Glomerular endothelial cell (primary cell): ENCODE results near the gene MOB3B. TPM values are rescaled to one million over a fixed set of nuclear protein-coding genes. Genes with fewer than 3 reads are reported as not detected.
"Not testable (repeated sequence)": the region's sequence is repeated elsewhere in the genome, so short reads cannot be mapped to it uniquely, and the experiment has no call there.

Experiments used
- DNase-seq: peaks from one replicate; pipeline ENCODE4 v3.0.0-alpha.2; 2011; ENCODE audit warnings: low read depth, low spot score; ENCODE audit errors: extremely low read depth
- total RNA-seq: library from RNA; depleted of rRNA; stranded (reverse); fragments of >200 nt; gene quantifications from 2 replicates; pipeline ENCODE4 v1.2.3, GENCODE V29; 2015

The MOB3B gene
- total RNA-seq, 1 donor from 2014 or later, result 0.47 TPM

DNA sequence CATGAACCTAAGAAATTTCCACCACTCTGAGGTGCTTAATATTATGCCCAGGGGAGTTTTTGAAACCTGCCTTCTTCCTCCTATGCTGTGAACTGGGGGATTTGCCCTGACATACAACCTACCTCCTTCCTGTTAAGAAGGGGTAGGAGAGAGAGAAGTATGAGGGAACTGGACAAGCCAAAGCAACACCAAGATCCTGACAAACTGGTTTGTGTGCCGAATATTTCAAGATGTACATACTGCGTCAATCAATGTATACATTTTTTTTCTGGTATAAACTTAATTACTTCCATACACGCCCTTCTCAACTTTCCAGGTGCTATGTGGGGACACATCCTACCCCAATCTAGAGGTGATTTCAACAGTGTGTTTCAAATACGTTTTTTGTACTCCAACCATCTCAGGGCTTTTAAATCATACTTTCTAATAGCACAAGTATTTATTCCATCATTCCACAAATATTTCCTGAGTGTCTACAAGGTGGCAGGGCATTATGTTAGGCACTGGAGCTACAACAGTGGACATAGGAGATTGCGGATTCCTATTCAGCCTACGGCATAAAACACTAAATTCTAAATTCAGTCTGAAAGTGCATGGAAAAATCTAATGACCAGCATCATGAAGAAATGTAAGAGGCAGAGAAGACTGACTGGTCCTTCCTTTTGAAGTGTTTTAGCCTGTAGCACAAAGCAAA lies 75.6 kb downstream of the MOB3B start:
- DNase-seq, result no peak

DNA sequence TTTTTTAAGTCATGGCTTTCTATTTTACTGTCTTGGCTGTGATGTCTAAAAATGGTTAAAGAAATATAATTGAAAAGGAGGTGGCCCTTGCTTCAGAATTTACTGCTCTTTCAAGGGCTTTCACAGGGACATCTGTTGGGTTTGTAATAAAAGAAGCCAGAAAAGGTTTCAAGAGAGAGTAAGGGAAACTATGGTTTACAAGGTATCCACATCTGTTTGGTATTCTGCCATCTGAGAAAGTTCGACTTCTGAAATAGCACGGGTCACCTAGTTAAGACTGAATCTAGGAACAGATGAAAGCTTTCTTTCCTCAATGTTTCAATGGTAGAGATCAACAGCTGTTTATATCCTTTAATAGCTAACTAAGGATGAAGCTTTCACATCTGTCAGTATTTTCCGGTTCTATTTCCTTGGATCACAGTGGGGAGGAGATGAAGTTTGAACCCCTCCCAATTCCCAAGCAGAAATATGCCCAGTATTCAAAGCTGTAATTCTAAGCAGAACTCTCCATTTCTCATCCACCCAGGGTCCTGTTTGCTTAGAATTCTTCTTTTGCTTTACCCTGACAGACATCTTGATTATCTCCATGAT lies 78.3 kb downstream of the MOB3B start:
- no peak for DNase-seq

DNA sequence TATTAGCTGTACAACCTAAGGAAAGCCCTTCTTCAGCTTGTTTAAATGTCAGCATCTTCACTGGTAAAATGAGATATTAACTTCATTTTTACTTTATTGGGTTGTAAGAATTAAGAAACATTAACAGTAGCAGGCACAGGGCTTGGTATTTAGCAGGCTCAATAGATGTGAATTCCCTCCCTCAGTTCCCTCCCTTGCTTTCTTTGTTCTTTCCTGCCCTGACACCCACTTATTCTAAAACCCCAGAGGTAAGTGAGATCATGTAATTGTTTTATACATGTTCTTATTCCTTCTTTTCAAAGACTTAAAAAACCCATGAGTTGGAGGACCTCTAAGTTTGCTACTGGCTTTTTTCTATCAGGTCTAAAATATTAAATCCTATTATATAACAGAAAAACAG lies 78.9 kb downstream of the MOB3B start:
- no peak for DNase-seq

DNA sequence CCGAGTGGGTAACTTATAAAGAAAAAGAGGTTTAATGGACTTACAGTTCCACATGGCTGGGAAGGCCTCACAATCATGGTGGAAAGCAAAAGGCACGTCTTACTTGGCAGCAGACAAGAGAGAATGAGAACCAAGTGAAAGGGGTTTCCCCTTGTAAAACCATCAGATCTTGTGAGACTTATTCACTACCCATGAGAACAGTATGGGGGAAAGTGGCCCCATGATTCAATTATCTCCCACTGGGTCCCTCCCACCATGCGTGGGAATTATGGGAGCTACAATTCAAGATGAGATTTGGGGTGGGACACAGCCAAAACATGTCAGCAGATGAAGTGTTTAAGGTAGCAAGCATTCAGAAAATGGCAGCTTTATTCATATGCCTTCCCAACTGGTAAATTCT lies 81.3 kb downstream of the MOB3B start:
- DNase-seq, result not testable (repeated sequence)

DNA sequence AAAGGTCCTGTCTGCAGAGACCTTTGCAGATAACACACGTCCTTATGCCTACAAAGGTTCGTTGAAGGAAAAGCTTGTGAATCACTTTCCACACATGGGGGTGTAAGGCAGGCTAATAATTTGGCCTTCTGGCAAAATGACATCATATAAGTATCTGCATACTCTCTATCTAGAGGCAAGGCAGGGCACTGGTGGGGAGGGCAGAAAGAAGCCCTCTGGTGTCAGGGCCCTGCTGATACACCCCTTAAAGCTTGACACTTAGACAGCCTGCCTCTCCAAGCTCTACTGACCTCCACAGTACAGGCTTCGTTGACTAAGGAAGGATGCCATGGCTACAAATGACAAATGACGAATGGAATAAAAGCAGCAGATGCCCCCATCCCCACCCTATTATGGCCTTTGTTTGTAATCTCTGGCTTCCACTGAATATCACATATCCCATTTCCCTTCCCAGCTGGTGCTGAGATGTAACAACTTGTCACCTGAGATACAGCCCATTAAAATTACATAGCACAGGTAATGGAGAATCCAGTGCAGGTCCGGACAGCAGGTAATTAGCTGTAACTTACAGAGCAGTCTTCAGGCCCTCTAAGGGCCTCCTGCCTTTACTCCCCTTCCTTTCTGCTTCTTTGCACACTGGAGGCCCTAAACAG lies 82.5 kb downstream of the MOB3B start:
- DNase-seq, result no peak

DNA sequence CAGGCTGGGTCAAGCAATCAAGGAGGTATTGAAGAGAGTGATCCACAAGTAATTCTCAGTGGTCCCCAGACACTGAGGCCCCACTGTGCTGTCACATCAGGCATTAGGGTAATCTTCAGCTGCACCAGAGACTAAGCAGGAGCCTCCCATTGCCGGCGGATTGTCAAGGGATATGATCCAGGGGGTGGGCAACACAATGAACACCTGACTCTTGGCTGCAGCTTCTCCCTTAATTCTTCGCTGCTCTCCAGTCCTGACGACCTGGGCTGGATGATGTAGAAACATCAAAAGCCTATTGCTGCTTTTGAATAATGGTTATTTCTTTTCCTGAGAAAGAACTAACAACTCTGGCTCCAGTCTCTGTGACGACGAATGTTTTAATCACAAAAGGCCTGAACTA lies 83.9 kb downstream of the MOB3B start:
- no peak for DNase-seq

DNA sequence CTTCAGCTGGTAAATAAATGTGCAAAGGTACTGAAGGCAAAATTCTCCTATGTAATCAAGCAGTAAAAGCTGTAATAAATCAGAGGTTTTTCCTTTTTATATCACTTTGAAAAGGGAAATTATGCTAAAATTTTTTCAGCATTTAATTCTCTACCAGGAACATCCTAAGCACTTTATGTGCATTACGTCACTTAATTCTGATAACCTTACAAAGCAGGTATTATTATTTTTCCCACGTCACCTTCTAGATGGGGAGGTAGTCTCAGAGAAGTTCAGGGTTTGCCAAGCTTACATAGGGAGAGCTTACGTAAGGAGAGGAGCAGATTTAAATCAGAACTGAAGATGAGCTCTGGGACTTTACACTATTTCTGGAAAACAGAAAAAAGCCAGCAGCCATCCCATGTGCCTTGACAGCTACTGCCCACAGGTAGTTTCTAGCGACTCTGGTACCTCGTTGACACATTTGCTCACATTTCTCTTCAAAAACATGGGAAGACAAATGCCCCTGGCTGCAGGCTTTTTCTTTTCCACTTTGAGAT lies 84.5 kb downstream of the MOB3B start:
- no peak for DNase-seq

DNA sequence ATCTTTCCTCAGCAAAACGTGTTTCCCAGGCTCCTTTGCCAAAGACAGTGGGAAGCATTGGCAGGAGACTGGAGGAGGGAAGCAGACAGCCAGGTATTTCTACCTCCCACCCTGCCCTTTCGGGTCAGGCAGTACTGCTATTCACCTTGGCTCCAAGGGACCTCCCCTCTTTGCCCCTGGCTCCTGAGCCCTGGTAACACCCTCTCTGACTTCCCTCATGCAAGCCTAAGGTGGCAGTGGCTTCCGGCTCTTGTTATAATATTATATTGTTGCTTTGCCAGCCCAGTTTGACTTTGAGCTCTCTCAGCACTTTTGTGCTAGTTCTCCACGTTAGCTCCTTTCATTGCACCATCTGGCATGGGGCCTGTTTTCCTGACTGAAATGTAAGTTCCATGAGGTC lies 87.2 kb downstream of the MOB3B start:
- no peak for DNase-seq

DNA sequence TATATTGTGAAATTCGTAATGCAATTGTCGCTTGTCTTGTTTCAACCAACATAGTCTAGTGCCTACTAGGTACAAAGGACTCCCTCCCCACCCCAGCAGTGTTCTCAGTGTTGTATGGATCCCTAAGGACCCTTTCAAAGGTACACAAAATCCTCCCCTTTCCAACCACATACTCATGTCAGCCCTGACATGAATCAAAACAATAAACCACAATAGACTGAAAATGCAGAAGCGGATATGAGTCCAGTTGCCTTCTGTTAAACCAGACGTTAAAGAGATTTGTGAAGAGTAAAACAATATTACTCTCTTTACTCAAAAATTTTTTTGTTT lies 87.9 kb downstream of the MOB3B start:
- DNase-seq, result no peak

DNA sequence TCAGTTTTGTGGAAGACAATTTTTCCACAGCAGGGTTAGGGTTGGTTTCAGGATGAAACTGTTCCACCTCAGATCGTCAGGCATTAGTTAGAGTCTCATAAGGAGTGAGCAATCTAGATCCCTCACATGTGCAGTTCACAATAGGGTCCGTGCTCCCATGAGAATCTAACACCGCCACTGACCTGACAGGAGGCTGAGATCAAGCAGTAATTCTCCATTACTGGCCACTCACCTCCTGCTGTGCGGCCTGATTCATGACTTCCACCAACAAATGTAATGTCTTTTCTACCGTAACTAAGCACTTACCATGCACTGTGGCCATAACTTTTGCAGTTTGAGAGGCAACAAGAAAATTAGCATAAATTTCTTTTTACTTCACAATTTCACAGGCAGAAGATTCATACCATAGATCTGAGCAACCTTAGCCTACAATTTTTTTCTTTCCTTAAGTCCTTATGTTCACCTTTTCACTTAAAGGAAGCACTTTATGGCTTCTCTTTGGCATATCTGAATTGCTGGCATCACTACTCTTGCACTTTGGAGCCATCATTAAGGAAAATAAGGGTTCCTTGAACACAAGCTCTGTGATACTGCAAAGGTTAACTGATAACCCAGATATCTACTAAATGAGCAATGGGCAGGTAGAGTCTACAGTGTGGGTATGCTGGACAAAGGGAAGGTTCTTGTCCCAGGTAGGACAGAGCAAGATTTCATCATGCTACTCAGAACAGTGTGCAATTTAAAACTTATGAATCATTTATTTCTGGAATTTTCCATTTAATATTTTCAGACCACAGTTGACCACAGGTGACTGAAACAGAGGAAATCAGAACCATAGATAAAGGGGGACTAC lies 88.5 kb downstream of the MOB3B start:
- no peak for DNase-seq

DNA sequence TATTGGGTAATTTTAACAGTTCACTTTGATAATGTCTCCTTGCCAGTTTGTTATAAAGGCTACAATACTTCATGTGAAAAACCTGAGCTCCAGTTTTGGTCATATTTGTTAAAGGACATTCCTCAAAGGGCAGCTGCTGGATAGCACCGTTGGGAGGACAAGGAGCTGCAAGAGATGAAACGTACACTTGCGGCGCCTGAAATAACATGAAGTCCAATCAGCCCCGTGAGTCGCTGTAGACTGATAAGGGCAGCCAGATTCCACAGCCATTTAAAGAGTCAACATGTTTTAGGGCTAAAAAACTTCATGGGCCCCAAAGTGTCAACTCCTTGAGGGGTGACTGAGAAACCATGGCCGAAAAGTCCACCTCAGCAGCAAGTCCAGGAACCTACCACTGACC lies 91.1 kb downstream of the MOB3B start:
- DNase-seq, result no peak

DNA sequence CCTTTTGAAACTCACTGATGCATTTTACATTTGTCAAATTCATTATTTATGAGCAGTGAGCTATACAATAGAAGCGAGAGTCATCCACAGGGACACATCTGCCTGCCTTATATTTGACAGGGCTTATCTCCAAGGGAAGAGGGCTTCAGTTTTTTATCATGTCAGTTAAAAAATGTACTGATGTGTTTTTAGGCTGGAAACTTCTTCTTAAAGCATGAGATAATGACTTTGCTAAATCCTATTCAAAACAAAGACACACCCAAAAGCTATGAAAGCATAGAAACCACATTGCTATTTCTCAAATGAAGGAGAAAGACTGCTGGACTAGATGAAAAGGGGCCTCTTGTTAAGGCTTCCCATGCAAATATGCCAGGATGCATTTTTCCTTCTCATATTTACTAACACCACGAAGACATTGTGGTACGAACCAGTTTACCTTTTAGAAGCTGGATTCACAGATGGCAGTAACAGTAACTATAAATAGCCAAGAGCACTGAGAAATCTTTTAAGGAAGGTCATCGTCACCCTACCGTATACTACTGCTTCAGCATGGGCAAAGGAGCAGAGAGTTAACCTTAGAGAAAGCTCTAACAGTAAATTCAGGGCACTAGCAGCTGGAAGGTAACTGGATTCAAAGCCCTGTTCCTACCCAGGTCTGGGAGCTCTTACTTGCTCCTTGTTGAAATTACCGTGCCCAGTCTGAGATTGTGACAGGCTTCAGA lies 91.8 kb downstream of the MOB3B start:
- no peak for DNase-seq

DNA sequence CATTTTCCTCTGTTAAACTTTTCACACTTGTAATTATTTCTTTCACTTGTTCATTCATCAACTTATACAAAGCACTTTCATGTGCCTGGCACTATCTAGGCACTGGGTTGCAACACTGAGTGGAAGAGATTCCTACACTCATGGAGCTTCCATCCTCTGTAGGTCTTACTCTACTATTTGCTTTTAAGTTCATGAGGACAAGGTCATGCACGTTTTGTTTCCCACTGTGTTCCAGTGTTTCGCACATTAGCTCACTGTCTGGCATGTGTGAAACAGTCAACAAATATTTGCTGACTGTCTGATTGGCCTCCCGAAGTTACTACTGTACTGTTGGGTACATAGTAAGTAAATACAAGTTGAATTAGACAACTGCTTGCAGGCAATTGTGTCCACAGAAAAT lies 93.4 kb downstream of the MOB3B start:
- DNase-seq, result no peak

DNA sequence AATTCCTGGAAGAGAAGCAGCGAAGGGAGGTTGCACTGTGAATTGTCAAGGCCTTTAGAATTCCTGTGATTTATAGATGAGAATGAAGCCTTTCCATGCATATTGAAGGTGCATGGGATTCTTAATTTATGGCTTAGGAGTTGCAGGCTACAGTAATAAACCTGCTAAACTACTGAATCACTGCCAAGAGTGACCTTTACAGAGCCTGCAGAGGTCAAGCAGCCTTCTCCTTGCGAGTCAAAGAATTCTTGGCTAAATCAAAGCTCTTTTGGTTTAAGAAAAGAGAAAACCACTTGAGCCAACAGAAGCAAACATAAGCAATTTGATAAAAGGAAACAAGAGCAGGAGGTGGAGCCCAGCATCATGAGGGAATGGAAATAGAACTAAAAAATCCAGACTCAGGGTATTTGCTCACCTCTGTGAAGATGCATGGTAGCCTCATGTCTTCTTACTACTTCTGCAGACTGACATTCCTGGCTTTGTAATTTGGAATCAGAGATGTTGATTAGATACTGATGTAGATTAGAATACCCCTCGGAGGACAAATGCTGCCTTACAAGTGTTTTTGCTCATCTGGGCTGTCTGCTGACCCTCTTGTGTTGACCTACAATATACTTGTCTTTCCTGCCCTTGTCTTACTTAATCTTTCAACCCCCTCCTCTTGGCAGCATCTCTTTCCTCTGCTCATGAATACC lies 95.8 kb downstream of the MOB3B start:
- no peak for DNase-seq

DNA sequence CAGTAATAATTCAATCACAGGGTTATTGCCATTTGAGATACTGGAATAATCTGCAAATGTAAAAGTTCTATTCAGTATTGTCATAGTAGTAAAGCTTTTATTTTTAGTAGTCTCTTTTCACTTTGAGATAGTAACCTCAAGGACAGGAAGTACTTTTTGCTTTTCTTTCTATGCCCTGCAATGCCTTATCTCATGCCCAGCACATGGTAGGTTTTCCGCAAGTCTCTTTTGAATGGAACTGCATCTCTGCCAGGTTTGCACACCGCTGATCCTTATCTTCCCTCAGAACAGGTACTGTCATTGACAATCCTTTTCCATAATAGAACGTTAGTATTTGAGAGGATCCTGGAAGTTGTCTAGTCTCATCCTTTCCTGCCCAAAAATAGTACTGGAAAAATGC lies 97.3 kb downstream of the MOB3B start:
- no peak for DNase-seq

DNA sequence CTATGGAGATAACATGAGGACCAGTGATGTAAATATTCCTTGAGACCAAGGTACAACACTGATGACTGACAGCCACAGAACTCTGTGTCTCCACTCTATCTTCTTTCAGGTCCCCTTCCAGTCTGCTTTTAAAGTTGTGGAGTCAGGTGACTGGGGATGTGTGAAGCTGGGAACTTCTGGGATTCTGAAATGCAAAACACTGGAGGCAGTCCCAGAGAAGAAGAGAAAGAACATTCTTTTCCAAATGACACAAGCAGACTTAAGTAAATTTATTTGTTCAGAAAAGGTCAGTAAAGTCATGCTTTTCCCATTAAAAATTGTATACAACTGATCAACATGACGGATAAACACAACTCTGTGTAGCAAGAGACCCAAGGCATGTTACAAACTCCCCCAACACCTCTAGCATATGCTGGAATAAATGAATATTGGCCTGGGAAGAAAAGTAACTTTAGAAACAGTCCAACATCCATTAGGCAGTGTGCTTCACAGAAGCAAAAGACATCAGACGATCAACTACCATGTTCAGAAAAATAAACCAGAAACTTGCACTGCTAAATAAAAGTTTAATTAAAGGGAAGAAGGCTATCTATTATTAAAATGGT lies 98.0 kb downstream of the MOB3B start:
- DNase-seq, result no peak

DNA sequence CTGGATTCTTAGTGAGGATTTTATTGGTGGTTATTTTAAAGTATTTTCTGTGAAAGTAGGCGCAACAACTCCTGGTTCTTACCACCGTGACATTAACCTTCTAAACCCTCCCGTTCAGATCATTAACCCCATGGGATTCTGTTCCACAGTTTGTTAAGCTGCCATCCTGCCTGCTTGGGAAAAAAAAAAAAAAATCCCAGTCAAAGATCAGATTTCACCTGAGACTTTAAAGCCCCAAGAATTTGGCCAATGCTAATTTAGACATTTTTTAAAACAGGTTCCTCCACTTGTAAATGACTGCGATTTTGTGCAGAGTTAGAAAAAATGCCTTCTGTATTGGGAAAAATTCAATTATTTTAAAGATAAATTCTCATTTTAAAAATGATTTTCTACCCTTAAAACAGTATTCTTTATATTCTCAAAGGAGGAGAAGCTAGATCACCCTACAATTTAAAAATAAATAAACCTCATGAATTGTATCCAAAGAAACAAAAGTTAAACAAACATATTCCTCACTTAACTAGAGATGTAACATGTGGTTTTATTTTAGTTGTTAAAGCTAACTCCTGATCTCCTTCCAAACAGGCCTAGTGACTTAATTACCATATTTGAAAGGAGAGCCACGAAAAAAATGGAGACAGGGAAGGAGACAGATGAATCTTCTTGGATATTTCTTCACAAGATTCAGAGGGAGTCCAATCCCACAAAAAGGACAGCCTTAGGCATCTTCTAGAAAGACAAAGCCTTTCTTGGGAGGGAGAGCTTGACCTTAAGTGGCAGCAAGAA lies 98.7 kb downstream of the MOB3B start:
- DNase-seq, result no peak

DNA sequence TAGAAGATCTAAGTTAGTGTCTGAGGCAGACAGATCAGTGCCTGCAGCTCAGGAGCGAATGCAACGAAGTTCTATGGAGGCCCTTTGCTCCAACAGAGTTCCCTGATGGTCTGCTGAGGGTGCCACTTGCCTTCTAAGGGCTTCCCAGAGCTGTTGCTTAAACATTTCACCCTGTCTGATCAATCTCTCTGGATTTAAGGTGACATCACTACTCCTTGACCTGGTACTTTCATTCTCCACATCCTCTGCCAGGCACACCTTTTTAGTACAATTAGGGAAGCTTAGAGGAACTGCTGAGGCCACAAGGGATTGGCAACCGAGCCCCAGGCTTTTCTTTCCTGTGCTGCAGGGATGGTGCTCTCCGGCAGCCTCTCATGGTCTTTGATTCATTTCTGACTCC lies 99.7 kb downstream of the MOB3B start:
- DNase-seq, result no peak

DNA sequence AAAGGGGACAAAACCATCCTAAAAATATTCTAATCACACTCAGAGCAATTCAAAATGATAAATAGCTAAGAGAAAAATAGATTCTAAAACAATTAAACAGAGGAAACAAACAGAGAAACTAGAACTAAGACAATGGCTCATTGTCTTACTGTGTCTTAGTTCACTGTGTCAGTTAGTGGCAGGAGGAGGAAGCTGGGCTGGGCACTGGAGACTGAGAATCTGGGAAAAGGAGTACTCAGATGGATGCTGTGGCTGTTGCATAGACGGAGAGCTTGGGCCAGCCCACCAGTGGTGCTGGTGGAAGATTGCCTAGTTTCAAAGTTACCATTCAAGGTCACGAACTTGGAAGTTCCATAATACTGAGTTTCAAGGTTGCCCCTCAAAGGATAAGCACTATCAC lies 100.2 kb downstream of the MOB3B start:
- DNase-seq, result no peak
